Fibroblast of lung (primary cell): ENCODE results near the gene MGLL. TPM values are rescaled to one million over a fixed set of nuclear protein-coding genes. Genes with fewer than 3 reads are reported as not detected.
A peak's percentile ranks its signal among the peaks of the same experiment; 100 is the strongest.

Source experiments
- DNase-seq, 2 donors: peaks; one replicate each; pipeline versions ENCODE4 v3.0.0 to v3.0.0-alpha.2; 2010; ENCODE audit warnings: low read depth in 2 of 2
- H2AFZ ChIP-seq: 2 replicates; pipeline ENCODE4 v1.5.1; 2012; ENCODE audit warnings: low read length, control low read depth, inconsistent platforms
- H3K27ac ChIP-seq: 2 replicates; pipeline ENCODE4 v1.5.1; 2011; ENCODE audit warnings: low read length, control low read depth; ENCODE audit not compliant: insufficient read depth
- H3K27me3 ChIP-seq: 2 replicates; pipeline ENCODE4 v1.5.1; 2011; ENCODE audit warnings: mild to moderate bottlenecking, low read length; ENCODE audit not compliant: control insufficient read depth, insufficient read depth
- H3K36me3 ChIP-seq: 2 replicates; pipeline ENCODE4 v1.5.1; 2011; ENCODE audit warnings: low read length; ENCODE audit not compliant: control insufficient read depth, insufficient read depth
- H3K4me1 ChIP-seq: 2 replicates; pipeline ENCODE4 v1.5.1; 2011; ENCODE audit warnings: low read length; ENCODE audit not compliant: control insufficient read depth, insufficient read depth; ENCODE audit errors: extremely low read depth
- H3K4me2 ChIP-seq: 2 replicates; pipeline ENCODE4 v1.5.1; 2011; ENCODE audit warnings: low read length, control low read depth; ENCODE audit not compliant: insufficient read depth; ENCODE audit errors: extremely low read depth
- H3K4me3 ChIP-seq, 4 experiments: fragments of 200-600 bp in 1 of 4; sonication (generic) in 1 of 4; replicated peaks in 1 of 4; 2 replicates each; pipeline ENCODE4 v1.5.1; 2011 to 2016; ENCODE audit warnings: low read length in 4 of 4, low read depth in 3 of 4, mild to moderate bottlenecking in 3 of 4, control low read depth in 2 of 4, inconsistent platforms in 1 of 4, mixed read lengths in 1 of 4; ENCODE audit not compliant: insufficient read depth in 1 of 4; ENCODE audit errors: control extremely low read depth in 1 of 4
- H3K79me2 ChIP-seq: 2 replicates; pipeline ENCODE4 v1.5.1; 2012; ENCODE audit warnings: mild to moderate bottlenecking, low read length, inconsistent platforms; ENCODE audit not compliant: control insufficient read depth, insufficient read depth
- H3K9ac ChIP-seq: 2 replicates; pipeline ENCODE4 v1.5.1; 2011; ENCODE audit warnings: mild to moderate bottlenecking, low read length, control low read depth; ENCODE audit not compliant: insufficient read depth
- H3K9me3 ChIP-seq: 2 replicates; pipeline ENCODE4 v1.5.1; 2012; ENCODE audit warnings: low read depth, low read length; ENCODE audit not compliant: control insufficient read depth, insufficient read depth
- H4K20me1 ChIP-seq: 2 replicates; pipeline ENCODE4 v1.5.1; 2011; ENCODE audit warnings: low read length; ENCODE audit not compliant: control insufficient read depth, insufficient read depth; ENCODE audit errors: extremely low read depth
- CTCF ChIP-seq, 2 donors: IDR thresholded peaks in 1 of 2; conservative IDR thresholded peaks in 1 of 2; 1 replicate in 1 of 2; 2 replicates in 1 of 2; pipeline ENCODE4 v1.5.1; 2011 to 2012; ENCODE audit warnings: low read length in 2 of 2, control low read depth in 1 of 2, inconsistent platforms in 1 of 2, low read depth in 1 of 2, mild to moderate bottlenecking in 1 of 2
- EZH2 ChIP-seq: IDR thresholded peaks from 2 replicates; pipeline ENCODE4 v1.5.1; 2012; ENCODE audit warnings: low read length, control low read depth, mild to moderate bottlenecking; ENCODE audit errors: missing control alignments
- polyA plus RNA-seq, 2 donors: library from polyadenylated mRNA; depleted of rRNA in 1 of 2; stranded (reverse) in 1 of 2; unstranded in 1 of 2; fragments of >200 nt; gene quantifications; 2 replicates each; pipeline ENCODE4 v1.2.1, GENCODE V29; 2011 to 2012; ENCODE audit warnings: missing spikeins in 1 of 2
- total RNA-seq: library from RNA; depleted of rRNA; stranded (reverse); fragments of >200 nt; gene quantifications from 2 replicates; pipeline ENCODE4 v1.2.1, GENCODE V29; 2014

Gene MGLL
- total and polyA plus RNA-seq, 2 donors (not counting 1 experiment from before 2014, with no cell fraction given) = 60.1 to 122 TPM

DNA sequence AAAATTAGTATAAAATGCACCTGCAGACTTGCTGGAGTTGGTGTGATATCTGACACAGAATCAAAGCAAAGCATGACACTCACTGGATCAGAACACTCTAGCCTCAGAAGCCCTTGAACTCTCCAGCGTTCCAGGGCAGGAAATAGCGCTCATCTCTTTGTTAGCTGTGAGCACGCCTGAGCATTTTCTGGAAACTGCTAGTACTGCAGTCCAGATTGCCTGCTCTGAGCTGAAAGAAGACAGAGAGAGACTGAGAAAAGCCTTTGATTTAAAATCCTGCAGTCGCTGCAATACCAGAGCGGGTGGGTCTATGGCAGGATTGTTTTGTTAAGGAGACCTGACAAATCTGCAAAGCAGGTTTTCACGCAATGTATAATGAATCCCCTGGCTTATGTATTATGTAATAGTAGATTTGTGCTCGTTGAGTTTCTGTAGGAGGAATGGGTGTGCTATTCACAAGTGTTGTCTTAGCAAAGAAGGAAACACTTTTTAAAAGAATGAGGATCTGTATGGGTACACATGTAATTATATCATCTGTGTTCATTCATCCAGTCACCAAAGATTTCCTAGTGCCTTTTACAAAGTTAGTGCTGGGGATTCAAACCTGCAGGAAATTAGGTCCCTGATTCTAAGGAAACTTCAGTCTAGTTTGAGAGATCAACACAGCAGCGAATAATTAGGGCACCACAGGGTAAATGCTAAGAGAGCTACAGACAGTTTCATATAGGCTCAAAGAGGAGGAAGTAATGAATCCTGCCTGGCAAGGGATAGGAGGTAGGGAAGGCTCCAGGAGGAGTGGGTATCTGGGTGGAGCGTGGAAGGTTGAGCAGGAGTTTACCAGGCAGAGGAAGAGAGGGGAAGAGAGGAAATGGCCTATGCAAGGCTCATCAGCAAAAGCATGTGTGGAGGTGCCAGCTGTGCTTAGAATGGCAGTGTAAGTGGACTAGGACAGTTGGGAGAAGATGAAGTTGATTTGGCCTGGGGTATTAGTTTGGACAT, 26.1 kb upstream of the MGLL start:
- peaks cover 14% of the 10 kb centered on the region for H3K27me3 ChIP-seq
- no peak overlapping the region for H3K27ac ChIP-seq
- peak in 1 of 2 donors; percentile 12 for DNase-seq
- no peaks in the 10 kb centered on the region for H4K20me1 ChIP-seq
- no peaks in the 10 kb centered on the region for H3K4me1 ChIP-seq
- H3K4me2 ChIP-seq = no peak overlapping the region
- no peaks in the 10 kb centered on the region for H3K9me3 ChIP-seq
- no peak for TF ChIP-seq CTCF (conservative IDR thresholded peaks at IDR 0.05 in 1 of 2, IDR thresholded peaks at IDR 0.05 in 1 of 2; ENCODE audit: low read depth in 1 of 2, low read length in 2 of 2)
- TF ChIP-seq EZH2 = no peak
- no peak overlapping the region for H3K4me3 ChIP-seq
- H3K79me2 ChIP-seq = no peaks in the 10 kb centered on the region
- no peak overlapping the region for H2AFZ ChIP-seq
- no peak overlapping the region for H3K9ac ChIP-seq
- H3K36me3 ChIP-seq = no peaks in the 10 kb centered on the region

DNA sequence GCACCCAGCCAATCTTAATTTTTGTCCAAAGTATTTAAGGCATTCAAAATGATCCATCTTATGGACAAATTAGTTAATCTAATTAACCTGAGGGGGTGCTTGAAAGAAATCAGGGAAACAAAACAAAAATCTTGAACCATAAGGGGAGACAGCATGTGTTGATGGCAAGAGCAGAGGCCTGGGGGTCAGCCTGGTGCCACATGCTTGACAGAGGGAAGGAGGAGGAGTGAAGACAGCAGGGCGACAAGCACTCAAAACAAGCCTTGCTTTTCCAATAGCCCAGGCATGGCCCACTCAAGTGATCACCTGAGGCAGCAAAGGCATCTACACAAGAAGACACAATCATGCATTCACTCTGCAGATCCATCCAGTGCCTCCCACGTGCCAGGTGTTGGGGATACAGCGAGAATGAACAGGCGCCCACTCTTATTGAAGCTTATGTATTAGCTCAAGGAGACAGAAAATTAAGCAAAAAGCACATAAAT, 25.0 kb upstream of the MGLL start:
- Histone ChIP-seq H4K20me1 (no peaks in the 10 kb centered on the region), H2AFZ (no peak overlapping the region), H3K79me2 (no peaks in the 10 kb centered on the region), H3K4me3 (no peak overlapping the region), H3K4me2 (no peak overlapping the region), H3K36me3 (no peaks in the 10 kb centered on the region), H3K9ac (no peak overlapping the region), H3K27me3 (peaks cover 14% of the 10 kb centered on the region), H3K4me1 (no peaks in the 10 kb centered on the region), H3K27ac (no peak overlapping the region), H3K9me3 (no peaks in the 10 kb centered on the region)
- TF ChIP-seq CTCF (conservative IDR thresholded peaks at IDR 0.05 in 1 of 2, IDR thresholded peaks at IDR 0.05 in 1 of 2; ENCODE audit: low read depth in 1 of 2, low read length in 2 of 2) (no peak), EZH2 (no peak)
- no peak for DNase-seq

GRCh38 chr3:127846576-127846975, 24.3 kb upstream of the MGLL start:
- Histone ChIP-seq H3K27me3 (peaks cover 14% of the 10 kb centered on the region), H3K4me1 (no peaks in the 10 kb centered on the region), H3K36me3 (no peaks in the 10 kb centered on the region), H3K4me3 (no peak overlapping the region), H3K9ac (no peak overlapping the region), H4K20me1 (no peaks in the 10 kb centered on the region), H3K4me2 (no peak overlapping the region), H3K79me2 (no peaks in the 10 kb centered on the region), H3K27ac (no peak overlapping the region), H2AFZ (no peak overlapping the region), H3K9me3 (no peaks in the 10 kb centered on the region)
- TF ChIP-seq EZH2 (no peak), CTCF (conservative IDR thresholded peaks at IDR 0.05 in 1 of 2, IDR thresholded peaks at IDR 0.05 in 1 of 2; ENCODE audit: low read depth in 1 of 2, low read length in 2 of 2) (no peak)
- DNase-seq = no peak
